SK-N-SH treated with all-trans-retinoic acid at 6 μM for 48 hours (cell line): ENCODE measurements around the gene KCNK17.

ENCODE experiments used
- ARNTL ChIP-seq: fragments of 450-650 bp; formaldehyde crosslinking; IDR thresholded peaks from 2 replicates; pipeline ENCODE4 v1.5.0; 2020; ENCODE audit warnings: low read depth, mild to moderate bottlenecking, moderate library complexity, borderline replicate concordance
- ISL1 ChIP-seq: fragments of 250-450 bp; sonication (Bioruptor Pico); IDR thresholded peaks from 2 replicates; pipeline ENCODE4 v2.1.2; 2022; ENCODE audit warnings: mild to moderate bottlenecking, moderate library complexity
- PATZ1 ChIP-seq: fragments of 250-450 bp; sonication (Bioruptor Pico); IDR thresholded peaks from 2 replicates; pipeline ENCODE4 v1.8.0; 2020; ENCODE audit warnings: mild to moderate bottlenecking, moderate library complexity, borderline replicate concordance
- RARB ChIP-seq: fragments of 250-450 bp; sonication (Bioruptor Pico); IDR thresholded peaks from 2 replicates; pipeline ENCODE4 v1.8.0; 2021; ENCODE audit warnings: mild to moderate bottlenecking, moderate library complexity
- ZFP30 ChIP-seq: fragments of 450-650 bp; formaldehyde crosslinking; IDR thresholded peaks from 2 replicates; pipeline ENCODE4 v1.5.0; 2022; ENCODE audit warnings: mild to moderate bottlenecking, moderate library complexity
- ZNF565 ChIP-seq: fragments of 450-650 bp; formaldehyde crosslinking; conservative IDR thresholded peaks from 2 replicates; pipeline ENCODE4 v1.5.0; 2020; ENCODE audit warnings: low read depth, mild to moderate bottlenecking, moderate library complexity
- TF ChIP-seq, protein P1 (sequence below): fragments of 250-450 bp; sonication (Bioruptor Pico); IDR thresholded peaks from 2 replicates; pipeline ENCODE4 v1.5.1; 2020; ENCODE audit warnings: low read depth, mild to moderate bottlenecking, moderate library complexity

DNA sequence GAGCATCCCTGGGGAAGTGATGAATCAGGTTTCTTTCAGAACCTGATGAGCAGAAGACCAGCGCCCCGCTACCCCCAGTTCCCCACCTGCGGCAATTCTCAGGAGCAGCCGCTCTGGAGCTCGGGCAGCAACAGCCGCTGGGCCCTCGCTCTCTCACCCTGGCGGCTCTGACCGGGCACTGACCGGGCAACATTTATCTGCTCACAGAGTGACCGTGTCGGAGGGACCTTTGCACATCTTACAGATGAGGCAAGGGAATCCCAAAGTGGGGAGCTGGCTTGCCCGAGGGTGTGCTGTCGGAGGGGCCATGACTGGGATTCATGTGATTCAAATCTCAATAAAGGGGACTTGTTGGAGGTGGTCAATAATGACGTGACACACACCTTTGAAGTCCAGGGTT is 34.5 kb upstream of the KCNK17 start:
- TF ChIP-seq PATZ1 (no peak), ZNF565 (no peak), ISL1 (CRISPR knock-in tag) (no peak), RARB (CRISPR knock-in tag) (no peak), ZFP30 (CRISPR knock-in tag) (no peak), ARNTL (CRISPR knock-in tag) (no peak)
- TF ChIP-seq, protein P1, sequence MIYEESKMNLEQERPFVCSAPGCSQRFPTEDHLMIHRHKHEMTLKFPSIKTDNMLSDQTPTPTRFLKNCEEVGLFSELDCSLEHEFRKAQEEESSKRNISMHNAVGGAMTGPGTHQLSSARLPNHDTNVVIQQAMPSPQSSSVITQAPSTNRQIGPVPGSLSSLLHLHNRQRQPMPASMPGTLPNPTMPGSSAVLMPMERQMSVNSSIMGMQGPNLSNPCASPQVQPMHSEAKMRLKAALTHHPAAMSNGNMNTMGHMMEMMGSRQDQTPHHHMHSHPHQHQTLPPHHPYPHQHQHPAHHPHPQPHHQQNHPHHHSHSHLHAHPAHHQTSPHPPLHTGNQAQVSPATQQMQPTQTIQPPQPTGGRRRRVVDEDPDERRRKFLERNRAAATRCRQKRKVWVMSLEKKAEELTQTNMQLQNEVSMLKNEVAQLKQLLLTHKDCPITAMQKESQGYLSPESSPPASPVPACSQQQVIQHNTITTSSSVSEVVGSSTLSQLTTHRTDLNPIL (CRISPR knock-in tag), result no peak
